GM23338 (cell line): ENCODE results near the gene ELOVL6. TPM values are rescaled to one million over a fixed set of nuclear protein-coding genes. Genes with fewer than 3 reads are reported as not detected.

Source experiments
- ATAC-seq: fragments of 200-7000 bp; cut with Tn5 transposase; 3 replicates; pipeline ENCODE4 v1.9.1; 2020
- DNase-seq: peaks from one replicate; pipeline ENCODE4 v3.0.0-alpha.2; 2015; ENCODE audit warnings: low spot score
- H2AFZ ChIP-seq: fragments of 200-600 bp; sonication (generic); 2 replicates; pipeline ENCODE4 v1.8.0; 2016; ENCODE audit warnings: antibody characterized with exemption, mild to moderate bottlenecking, moderate library complexity
- H3F3A ChIP-seq: fragments of 200-600 bp; sonication (generic); replicated peaks from 2 replicates; pipeline ENCODE4 v1.8.0; 2017; ENCODE audit warnings: antibody characterized with exemption, mixed run types, low read depth
- H3K27ac ChIP-seq: fragments of 200-600 bp; sonication (generic); 2 replicates; pipeline ENCODE4 v1.6.1; 2016; ENCODE audit warnings: low read depth
- H3K27me3 ChIP-seq: fragments of 200-600 bp; sonication (generic); 2 replicates; pipeline ENCODE4 v1.8.0; 2016; ENCODE audit warnings: mild to moderate bottlenecking, mixed run types, moderate library complexity; ENCODE audit not compliant: insufficient read depth
- H3K36me3 ChIP-seq: fragments of 200-600 bp; sonication (generic); 2 replicates; pipeline ENCODE4 v1.8.0; 2016; ENCODE audit warnings: mild to moderate bottlenecking; ENCODE audit not compliant: insufficient read depth
- H3K4me1 ChIP-seq: fragments of 200-600 bp; sonication (generic); 2 replicates; pipeline ENCODE4 v1.8.0; 2016; ENCODE audit warnings: mild to moderate bottlenecking, moderate library complexity; ENCODE audit not compliant: insufficient read depth
- H3K4me2 ChIP-seq: fragments of 200-600 bp; sonication (generic); 2 replicates; pipeline ENCODE4 v1.7.1; 2017; ENCODE audit warnings: mixed run types
- H3K4me3 ChIP-seq: fragments of 200-600 bp; sonication (generic); 2 replicates; pipeline ENCODE4 v1.6.1; 2016; ENCODE audit warnings: mixed run types
- H3K79me2 ChIP-seq: fragments of 200-600 bp; sonication (generic); replicated peaks from 2 replicates; pipeline ENCODE4 v1.8.0; 2017; ENCODE audit warnings: mild to moderate bottlenecking; ENCODE audit not compliant: insufficient read depth
- H3K9me2 ChIP-seq: fragments of 200-600 bp; sonication (generic); 2 replicates; pipeline ENCODE4 v1.8.0; 2017; ENCODE audit not compliant: insufficient read depth
- H4K20me1 ChIP-seq: fragments of 200-600 bp; sonication (generic); replicated peaks from 2 replicates; pipeline ENCODE4 v1.8.0; 2017; ENCODE audit warnings: mild to moderate bottlenecking; ENCODE audit not compliant: insufficient read depth
- H3K27ac Mint-ChIP-seq: 2 replicates; pipeline ENCODE4 v1.8.0; 2020; ENCODE audit warnings: inconsistent platforms, mild to moderate bottlenecking, moderate library complexity, mixed read lengths
- H3K27me3 Mint-ChIP-seq: 3 replicates; pipeline ENCODE4 v1.8.0; 2022; ENCODE audit warnings: low read depth, mild to moderate bottlenecking, moderate library complexity, mixed read lengths, inconsistent platforms; ENCODE audit not compliant: insufficient read depth, poor library complexity
- H3K36me3 Mint-ChIP-seq: 3 replicates; pipeline ENCODE4 v1.8.0; 2021; ENCODE audit warnings: low read depth, mild to moderate bottlenecking, inconsistent platforms, moderate library complexity, mixed read lengths
- H3K4me1 Mint-ChIP-seq: 3 replicates; pipeline ENCODE4 v1.8.0; 2020; ENCODE audit warnings: mild to moderate bottlenecking, inconsistent platforms, mixed read lengths
- H3K4me3 Mint-ChIP-seq: 3 replicates; pipeline ENCODE4 v1.8.0; 2021; ENCODE audit warnings: moderate library complexity, mild to moderate bottlenecking, inconsistent platforms, mixed read lengths
- H3K9me3 Mint-ChIP-seq: 3 replicates; pipeline ENCODE4 v1.8.0; 2020; ENCODE audit warnings: moderate library complexity, mild to moderate bottlenecking, inconsistent platforms, mixed read lengths
- CREB1 ChIP-seq: fragments of 250-450 bp; sonication (Bioruptor Pico); IDR thresholded peaks from 2 replicates; pipeline ENCODE4 v1.5.0; 2020; ENCODE audit warnings: low read depth, mild to moderate bottlenecking, moderate library complexity
- EZH2 ChIP-seq: fragments of 200-600 bp; sonication (generic); IDR thresholded peaks from one replicate; pipeline ENCODE4 v1.8.0; 2017; ENCODE audit warnings: antibody characterized with exemption, mild to moderate bottlenecking, low read depth; ENCODE audit not compliant: unreplicated experiment
- EZH2phosphoT487 ChIP-seq: fragments of 200-600 bp; sonication (generic); IDR thresholded peaks from one replicate; pipeline ENCODE4 v1.8.1; 2018; ENCODE audit warnings: antibody characterized with exemption; ENCODE audit not compliant: unreplicated experiment
- JUNB ChIP-seq: IDR thresholded peaks from one replicate; pipeline ENCODE4 v1.6.1; 2016; ENCODE audit warnings: antibody characterized with exemption; ENCODE audit not compliant: unreplicated experiment
- NANOG ChIP-seq: IDR thresholded peaks from 2 replicates; pipeline ENCODE4 v1.6.1; 2016; ENCODE audit warnings: antibody characterized with exemption, borderline replicate concordance
- POLR2AphosphoS5 ChIP-seq: IDR thresholded peaks from 2 replicates; pipeline ENCODE4 v1.6.1; 2016; ENCODE audit warnings: antibody characterized with exemption, low read depth
- STAT1 ChIP-seq: IDR thresholded peaks from one replicate; pipeline ENCODE4 v1.6.1; 2016; ENCODE audit warnings: antibody characterized with exemption; ENCODE audit not compliant: unreplicated experiment
- ZNF114 ChIP-seq: fragments of 250-450 bp; sonication (Bioruptor Pico); IDR thresholded peaks from 2 replicates; pipeline ENCODE4 v1.5.0; 2020; ENCODE audit warnings: mild to moderate bottlenecking, moderate library complexity
- ZNF331 ChIP-seq: fragments of 250-450 bp; sonication (Bioruptor Pico); IDR thresholded peaks from 2 replicates; pipeline ENCODE4 v1.5.0; 2020; ENCODE audit warnings: low read depth, mild to moderate bottlenecking, moderate library complexity
- polyA plus RNA-seq: library from polyadenylated mRNA; unstranded; fragments of >200 nt; fragmentation: Nextera tagmentation; extraction: Ambion mirVana; gene quantifications from 2 replicates; pipeline ENCODE4 v1.2.1, GENCODE V29; 2016
- total RNA-seq: library from RNA; depleted of rRNA; stranded (reverse); fragments of >200 nt; shearing (Covaris generic); gene quantifications from 2 replicates; pipeline ENCODE4 v1.2.3, GENCODE V29; 2014
- TF ChIP-seq, protein P1 (sequence below), 2 experiments: fragments of 200-600 bp in 1 of 2; sonication (generic) in 1 of 2; conservative IDR thresholded peaks; 2 replicates each; pipeline versions ENCODE4 v1.5.1 to v1.6.1; 2016 to 2017; ENCODE audit warnings: antibody characterized with exemption in 2 of 2, low read depth in 2 of 2, mild to moderate bottlenecking in 2 of 2, moderate library complexity in 1 of 2
- TF ChIP-seq, protein P2 (sequence below): fragments of 250-450 bp; sonication (Bioruptor Pico); IDR thresholded peaks from 2 replicates; pipeline ENCODE4 v1.5.0; 2020; ENCODE audit warnings: mild to moderate bottlenecking, moderate library complexity
- TF ChIP-seq, protein P3 (sequence below): IDR thresholded peaks from one replicate; pipeline ENCODE4 v1.6.1; 2018; ENCODE audit warnings: antibody characterized with exemption; ENCODE audit not compliant: unreplicated experiment
- TF ChIP-seq, protein P4 (sequence below): IDR thresholded peaks from 2 replicates; pipeline ENCODE4 v1.6.1; 2016; ENCODE audit warnings: antibody characterized with exemption

The ELOVL6 gene
- total and polyA plus RNA-seq, 2 experiments from 2014 or later, result 82.7 to 89.5 TPM

- TF ChIP-seq, protein P1, sequence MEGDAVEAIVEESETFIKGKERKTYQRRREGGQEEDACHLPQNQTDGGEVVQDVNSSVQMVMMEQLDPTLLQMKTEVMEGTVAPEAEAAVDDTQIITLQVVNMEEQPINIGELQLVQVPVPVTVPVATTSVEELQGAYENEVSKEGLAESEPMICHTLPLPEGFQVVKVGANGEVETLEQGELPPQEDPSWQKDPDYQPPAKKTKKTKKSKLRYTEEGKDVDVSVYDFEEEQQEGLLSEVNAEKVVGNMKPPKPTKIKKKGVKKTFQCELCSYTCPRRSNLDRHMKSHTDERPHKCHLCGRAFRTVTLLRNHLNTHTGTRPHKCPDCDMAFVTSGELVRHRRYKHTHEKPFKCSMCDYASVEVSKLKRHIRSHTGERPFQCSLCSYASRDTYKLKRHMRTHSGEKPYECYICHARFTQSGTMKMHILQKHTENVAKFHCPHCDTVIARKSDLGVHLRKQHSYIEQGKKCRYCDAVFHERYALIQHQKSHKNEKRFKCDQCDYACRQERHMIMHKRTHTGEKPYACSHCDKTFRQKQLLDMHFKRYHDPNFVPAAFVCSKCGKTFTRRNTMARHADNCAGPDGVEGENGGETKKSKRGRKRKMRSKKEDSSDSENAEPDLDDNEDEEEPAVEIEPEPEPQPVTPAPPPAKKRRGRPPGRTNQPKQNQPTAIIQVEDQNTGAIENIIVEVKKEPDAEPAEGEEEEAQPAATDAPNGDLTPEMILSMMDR (conservative IDR thresholded peaks at IDR 0.05; ENCODE audit: low read depth in 2 of 2), result no peak
These were observed 90.0 kb downstream of the ELOVL6 start (continued) for GRCh38 chr4:110108422-110108821.

GRCh38 chr4:110107866-110108265 lies 90.5 kb downstream of the ELOVL6 start:
- Histone ChIP-seq H3K4me3 (no peak overlapping the region), H3K4me2 (no peak overlapping the region), H3K9me2 (no peaks in the 10 kb centered on the region), H4K20me1 (peaks cover 5% of the 10 kb centered on the region), H3K79me2 (peaks cover 68% of the 10 kb centered on the region), H3K27ac (no peak overlapping the region; the same call in 1 of the 2 replicates), H3K4me1 (peaks cover 47% of the 10 kb centered on the region), H3F3A (no peaks in the 10 kb centered on the region), H3K27me3 (no peaks in the 10 kb centered on the region), H2AFZ (no peak overlapping the region), H3K36me3 (no peaks in the 10 kb centered on the region)
- DNase-seq (no peak), ATAC-seq (no peak)
- H3K9me3 Mint-ChIP-seq, result no peaks in the 10 kb centered on the region
- peaks cover 66% of the 10 kb centered on the region for H3K4me1 Mint-ChIP-seq
- H3K36me3 Mint-ChIP-seq, result peaks cover 26% of the 10 kb centered on the region; the same call in 2 of the 3 replicates
- H3K27me3 Mint-ChIP-seq, result peaks cover 4% of the 10 kb centered on the region
- H3K27ac Mint-ChIP-seq, result peak overlapping the region; percentile 73; the same call in 1 of the 2 replicates
- H3K4me3 Mint-ChIP-seq, result no peak overlapping the region
- TF ChIP-seq ZNF114 (CRISPR knock-in tag) (no peak), POLR2AphosphoS5 (no peak), EZH2phosphoT487 (no peak), ZNF331 (CRISPR knock-in tag) (no peak), CREB1 (CRISPR knock-in tag) (no peak), NANOG (no peak), JUNB (no peak), EZH2 (no peak), STAT1 (no peak)
- TF ChIP-seq, protein P2, sequence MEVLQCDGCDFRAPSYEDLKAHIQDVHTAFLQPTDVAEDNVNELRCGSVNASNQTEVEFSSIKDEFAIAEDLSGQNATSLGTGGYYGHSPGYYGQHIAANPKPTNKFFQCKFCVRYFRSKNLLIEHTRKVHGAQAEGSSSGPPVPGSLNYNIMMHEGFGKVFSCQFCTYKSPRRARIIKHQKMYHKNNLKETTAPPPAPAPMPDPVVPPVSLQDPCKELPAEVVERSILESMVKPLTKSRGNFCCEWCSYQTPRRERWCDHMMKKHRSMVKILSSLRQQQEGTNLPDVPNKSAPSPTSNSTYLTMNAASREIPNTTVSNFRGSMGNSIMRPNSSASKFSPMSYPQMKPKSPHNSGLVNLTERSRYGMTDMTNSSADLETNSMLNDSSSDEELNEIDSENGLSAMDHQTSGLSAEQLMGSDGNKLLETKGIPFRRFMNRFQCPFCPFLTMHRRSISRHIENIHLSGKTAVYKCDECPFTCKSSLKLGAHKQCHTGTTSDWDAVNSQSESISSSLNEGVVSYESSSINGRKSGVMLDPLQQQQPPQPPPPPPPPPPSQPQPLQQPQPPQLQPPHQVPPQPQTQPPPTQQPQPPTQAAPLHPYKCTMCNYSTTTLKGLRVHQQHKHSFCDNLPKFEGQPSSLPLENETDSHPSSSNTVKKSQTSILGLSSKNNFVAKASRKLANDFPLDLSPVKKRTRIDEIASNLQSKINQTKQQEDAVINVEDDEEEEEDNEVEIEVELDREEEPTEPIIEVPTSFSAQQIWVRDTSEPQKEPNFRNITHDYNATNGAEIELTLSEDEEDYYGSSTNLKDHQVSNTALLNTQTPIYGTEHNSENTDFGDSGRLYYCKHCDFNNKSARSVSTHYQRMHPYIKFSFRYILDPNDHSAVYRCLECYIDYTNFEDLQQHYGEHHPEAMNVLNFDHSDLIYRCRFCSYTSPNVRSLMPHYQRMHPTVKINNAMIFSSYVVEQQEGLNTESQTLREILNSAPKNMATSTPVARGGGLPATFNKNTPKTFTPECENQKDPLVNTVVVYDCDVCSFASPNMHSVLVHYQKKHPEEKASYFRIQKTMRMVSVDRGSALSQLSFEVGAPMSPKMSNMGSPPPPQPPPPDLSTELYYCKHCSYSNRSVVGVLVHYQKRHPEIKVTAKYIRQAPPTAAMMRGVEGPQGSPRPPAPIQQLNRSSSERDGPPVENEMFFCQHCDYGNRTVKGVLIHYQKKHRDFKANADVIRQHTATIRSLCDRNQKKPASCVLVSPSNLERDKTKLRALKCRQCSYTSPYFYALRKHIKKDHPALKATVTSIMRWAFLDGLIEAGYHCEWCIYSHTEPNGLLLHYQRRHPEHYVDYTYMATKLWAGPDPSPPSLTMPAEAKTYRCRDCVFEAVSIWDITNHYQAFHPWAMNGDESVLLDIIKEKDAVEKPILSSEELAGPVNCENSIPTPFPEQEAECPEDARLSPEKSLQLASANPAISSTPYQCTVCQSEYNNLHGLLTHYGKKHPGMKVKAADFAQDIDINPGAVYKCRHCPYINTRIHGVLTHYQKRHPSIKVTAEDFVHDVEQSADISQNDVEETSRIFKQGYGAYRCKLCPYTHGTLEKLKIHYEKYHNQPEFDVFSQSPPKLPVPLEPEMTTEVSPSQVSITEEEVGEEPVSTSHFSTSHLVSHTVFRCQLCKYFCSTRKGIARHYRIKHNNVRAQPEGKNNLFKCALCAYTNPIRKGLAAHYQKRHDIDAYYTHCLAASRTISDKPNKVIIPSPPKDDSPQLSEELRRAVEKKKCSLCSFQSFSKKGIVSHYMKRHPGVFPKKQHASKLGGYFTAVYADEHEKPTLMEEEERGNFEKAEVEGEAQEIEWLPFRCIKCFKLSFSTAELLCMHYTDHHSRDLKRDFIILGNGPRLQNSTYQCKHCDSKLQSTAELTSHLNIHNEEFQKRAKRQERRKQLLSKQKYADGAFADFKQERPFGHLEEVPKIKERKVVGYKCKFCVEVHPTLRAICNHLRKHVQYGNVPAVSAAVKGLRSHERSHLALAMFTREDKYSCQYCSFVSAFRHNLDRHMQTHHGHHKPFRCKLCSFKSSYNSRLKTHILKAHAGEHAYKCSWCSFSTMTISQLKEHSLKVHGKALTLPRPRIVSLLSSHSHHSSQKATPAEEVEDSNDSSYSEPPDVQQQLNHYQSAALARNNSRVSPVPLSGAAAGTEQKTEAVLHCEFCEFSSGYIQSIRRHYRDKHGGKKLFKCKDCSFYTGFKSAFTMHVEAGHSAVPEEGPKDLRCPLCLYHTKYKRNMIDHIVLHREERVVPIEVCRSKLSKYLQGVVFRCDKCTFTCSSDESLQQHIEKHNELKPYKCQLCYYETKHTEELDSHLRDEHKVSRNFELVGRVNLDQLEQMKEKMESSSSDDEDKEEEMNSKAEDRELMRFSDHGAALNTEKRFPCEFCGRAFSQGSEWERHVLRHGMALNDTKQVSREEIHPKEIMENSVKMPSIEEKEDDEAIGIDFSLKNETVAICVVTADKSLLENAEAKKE (CRISPR knock-in tag), result no peak
- TF ChIP-seq, protein P3, sequence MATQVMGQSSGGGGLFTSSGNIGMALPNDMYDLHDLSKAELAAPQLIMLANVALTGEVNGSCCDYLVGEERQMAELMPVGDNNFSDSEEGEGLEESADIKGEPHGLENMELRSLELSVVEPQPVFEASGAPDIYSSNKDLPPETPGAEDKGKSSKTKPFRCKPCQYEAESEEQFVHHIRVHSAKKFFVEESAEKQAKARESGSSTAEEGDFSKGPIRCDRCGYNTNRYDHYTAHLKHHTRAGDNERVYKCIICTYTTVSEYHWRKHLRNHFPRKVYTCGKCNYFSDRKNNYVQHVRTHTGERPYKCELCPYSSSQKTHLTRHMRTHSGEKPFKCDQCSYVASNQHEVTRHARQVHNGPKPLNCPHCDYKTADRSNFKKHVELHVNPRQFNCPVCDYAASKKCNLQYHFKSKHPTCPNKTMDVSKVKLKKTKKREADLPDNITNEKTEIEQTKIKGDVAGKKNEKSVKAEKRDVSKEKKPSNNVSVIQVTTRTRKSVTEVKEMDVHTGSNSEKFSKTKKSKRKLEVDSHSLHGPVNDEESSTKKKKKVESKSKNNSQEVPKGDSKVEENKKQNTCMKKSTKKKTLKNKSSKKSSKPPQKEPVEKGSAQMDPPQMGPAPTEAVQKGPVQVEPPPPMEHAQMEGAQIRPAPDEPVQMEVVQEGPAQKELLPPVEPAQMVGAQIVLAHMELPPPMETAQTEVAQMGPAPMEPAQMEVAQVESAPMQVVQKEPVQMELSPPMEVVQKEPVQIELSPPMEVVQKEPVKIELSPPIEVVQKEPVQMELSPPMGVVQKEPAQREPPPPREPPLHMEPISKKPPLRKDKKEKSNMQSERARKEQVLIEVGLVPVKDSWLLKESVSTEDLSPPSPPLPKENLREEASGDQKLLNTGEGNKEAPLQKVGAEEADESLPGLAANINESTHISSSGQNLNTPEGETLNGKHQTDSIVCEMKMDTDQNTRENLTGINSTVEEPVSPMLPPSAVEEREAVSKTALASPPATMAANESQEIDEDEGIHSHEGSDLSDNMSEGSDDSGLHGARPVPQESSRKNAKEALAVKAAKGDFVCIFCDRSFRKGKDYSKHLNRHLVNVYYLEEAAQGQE, result no peak
- TF ChIP-seq, protein P4, sequence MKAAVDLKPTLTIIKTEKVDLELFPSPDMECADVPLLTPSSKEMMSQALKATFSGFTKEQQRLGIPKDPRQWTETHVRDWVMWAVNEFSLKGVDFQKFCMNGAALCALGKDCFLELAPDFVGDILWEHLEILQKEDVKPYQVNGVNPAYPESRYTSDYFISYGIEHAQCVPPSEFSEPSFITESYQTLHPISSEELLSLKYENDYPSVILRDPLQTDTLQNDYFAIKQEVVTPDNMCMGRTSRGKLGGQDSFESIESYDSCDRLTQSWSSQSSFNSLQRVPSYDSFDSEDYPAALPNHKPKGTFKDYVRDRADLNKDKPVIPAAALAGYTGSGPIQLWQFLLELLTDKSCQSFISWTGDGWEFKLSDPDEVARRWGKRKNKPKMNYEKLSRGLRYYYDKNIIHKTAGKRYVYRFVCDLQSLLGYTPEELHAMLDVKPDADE, result no peak
